Measurements from ENCODE around the gene POLK.

POLK gene

GRCh38 chr5:75511435-75512382 is at the start of gene POLK, which contains the start of gene CERT1:
TSS of gene POLK (plus strand) at chr5:75511891.
TSS of gene CERT1 (minus strand) at chr5:75511629. CDS start at chr5:75511207, 422 bp downstream.
- peak within 1 kb of the TSS; percentile 74 for H3K4me3 ChIP-seq (ENCODE audit: low read depth, low read length)
- DNase-seq (ENCODE audit: low read depth) = peak; percentile 96
- no peak for TF ChIP-seq CTCF (IDR thresholded peaks at IDR 0.05; ENCODE audit: low read depth, low read length, missing control alignments)

GRCh38 chr5:75463726-75464125 is 48.0 kb upstream of the POLK start:
- TF ChIP-seq CTCF (IDR thresholded peaks at IDR 0.05; ENCODE audit: low read depth, low read length, missing control alignments) = no peak
- DNase-seq (ENCODE audit: low read depth) = no peak
- H3K4me3 ChIP-seq (ENCODE audit: low read depth, low read length) = no peak overlapping the region

DNA sequence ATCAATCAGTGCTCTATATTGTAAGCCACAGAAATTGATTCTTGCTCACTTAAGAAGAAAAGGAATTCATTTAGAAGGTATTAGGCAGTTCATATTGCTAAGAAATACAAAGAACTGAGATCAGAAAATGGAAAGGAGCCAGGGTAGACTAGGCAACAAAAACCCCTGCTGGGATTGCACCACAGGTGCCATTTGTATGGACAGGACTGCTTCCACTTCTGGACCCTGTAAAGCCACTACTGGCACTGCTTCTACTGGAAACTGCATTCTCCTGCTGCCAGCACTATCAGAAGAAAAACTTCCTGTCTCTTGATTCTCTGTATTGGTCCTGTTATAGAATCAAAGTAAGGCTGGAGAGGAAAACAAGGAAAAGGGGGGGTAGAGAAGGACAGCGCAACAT is 46.2 kb upstream of the POLK start:
- DNase-seq (ENCODE audit: low read depth) = no peak
- no peak for TF ChIP-seq CTCF (IDR thresholded peaks at IDR 0.05; ENCODE audit: low read depth, low read length, missing control alignments)
- H3K4me3 ChIP-seq (ENCODE audit: low read depth, low read length) = no peak overlapping the region

GRCh38 chr5:75466006-75466716 is 45.5 kb upstream of the POLK start:
- TF ChIP-seq CTCF (IDR thresholded peaks at IDR 0.05; ENCODE audit: low read depth, low read length, missing control alignments) = no peak
- DNase-seq (ENCODE audit: low read depth) = no peak
- no peak overlapping the region for H3K4me3 ChIP-seq (ENCODE audit: low read depth, low read length)

DNA sequence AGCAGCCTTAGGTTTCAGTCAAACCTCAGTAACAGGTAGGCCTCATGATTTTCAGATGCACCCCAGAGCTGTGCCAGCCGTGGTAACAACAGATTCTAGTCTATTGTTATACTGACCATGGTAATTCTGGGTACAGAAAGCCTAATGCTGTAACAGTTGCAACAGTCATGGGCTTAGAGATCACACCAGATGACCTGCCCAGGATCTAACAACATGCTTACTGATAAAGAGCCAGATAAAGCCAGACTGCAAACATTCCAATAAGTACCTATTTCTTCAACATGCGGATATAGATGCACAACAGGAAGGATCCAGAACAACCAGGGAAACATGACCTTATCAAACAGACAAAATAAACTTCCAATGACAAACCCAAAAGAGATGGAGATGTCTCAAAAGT is 43.1 kb upstream of the POLK start:
- no peak for TF ChIP-seq CTCF (IDR thresholded peaks at IDR 0.05; ENCODE audit: low read depth, low read length, missing control alignments)
- no peak for DNase-seq (ENCODE audit: low read depth)
- H3K4me3 ChIP-seq (ENCODE audit: low read depth, low read length) = no peak overlapping the region

DNA sequence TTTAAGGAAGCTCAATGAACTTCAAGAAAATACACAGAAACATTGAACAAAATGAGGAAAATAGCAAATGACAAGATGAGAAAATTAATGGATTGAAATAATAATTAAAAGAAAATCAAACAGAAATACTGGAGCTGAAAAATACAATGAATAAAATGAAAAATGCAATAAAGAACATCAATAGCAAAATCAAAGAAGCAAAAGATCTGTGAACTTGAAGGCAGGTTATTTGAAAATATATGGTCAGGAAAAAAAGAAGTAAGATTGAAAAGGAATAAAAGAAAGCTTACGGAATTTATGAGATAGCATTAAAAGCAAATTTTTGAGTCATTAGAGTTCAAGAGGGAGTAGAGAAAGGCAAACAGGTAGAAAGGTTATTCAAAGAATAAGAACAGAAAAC is 42.7 kb upstream of the POLK start:
- H3K4me3 ChIP-seq (ENCODE audit: low read depth, low read length) = no peak overlapping the region
- no peak for DNase-seq (ENCODE audit: low read depth)
- no peak for TF ChIP-seq CTCF (IDR thresholded peaks at IDR 0.05; ENCODE audit: low read depth, low read length, missing control alignments)
